Measurements from ENCODE around the gene OCA2.
"Not testable (repeated sequence)": the region's sequence is repeated elsewhere in the genome, so short reads cannot be mapped to it uniquely, and the experiment has no call there.

OCA2 gene

DNA sequence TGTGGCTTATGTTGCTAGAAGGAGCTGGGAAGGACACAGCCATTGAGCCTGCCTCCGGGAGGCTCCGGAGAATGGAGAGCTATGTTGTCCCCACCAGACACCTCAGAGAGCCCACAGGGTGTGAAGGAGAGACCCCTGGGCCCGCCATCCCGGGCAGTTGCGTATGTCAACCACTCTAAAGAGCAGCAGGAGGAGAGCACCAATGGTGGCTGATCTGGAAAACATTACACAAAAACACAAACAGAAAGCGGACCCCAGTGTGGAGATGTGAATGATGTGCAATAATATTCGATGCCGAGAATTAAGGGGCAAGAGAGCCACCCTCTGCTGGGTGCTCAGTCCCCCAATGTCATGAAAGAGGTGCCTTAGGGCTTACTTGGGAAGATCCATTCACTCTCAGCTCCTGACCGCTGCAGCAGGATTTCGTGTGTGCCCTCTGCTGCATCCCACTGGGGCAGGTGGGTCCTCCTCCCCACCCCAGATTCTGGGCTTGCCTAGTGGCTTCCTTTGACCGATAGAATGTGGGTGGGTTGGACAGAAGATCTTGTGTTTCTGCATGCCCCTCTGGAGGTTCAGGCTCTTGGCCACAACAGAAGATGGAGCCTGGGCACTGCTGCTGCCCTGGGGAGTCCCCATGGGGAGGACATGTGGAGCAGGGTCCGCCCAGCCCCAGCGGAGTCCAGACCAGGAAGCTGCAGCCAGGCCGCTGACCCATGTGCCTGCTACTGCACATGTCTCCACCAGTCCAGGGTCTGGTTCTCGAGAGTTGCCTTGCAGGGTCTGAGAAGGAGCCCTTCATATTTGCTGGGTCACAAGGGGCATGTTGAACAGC, 245.3 kb downstream of the OCA2 start:
- ATAC-seq (no peak), DNase-seq (ENCODE audit: low spot score in 2 of 2) (peak in 1 of 2 donors; percentile 34)
- Mint-ChIP-seq H3K36me3 (no peaks in the 10 kb centered on the region), H3K4me3 (no peak overlapping the region), H3K27ac (no peak overlapping the region), H3K4me1 (no peaks in the 10 kb centered on the region), H3K9me3 (peaks cover 20% of the 10 kb centered on the region)

GRCh38 chr15:27851858-27852210, 247.3 kb downstream of the OCA2 start:
- H3K4me3 Mint-ChIP-seq: no peak overlapping the region
- H3K36me3 Mint-ChIP-seq: no peaks in the 10 kb centered on the region
- H3K4me1 Mint-ChIP-seq: no peaks in the 10 kb centered on the region
- no peak overlapping the region for H3K27ac Mint-ChIP-seq
- DNase-seq (ENCODE audit: low spot score in 2 of 2) (peak in 1 of 2 donors; percentile 7), ATAC-seq (no peak)
- H3K9me3 Mint-ChIP-seq: peaks cover 11% of the 10 kb centered on the region

DNA sequence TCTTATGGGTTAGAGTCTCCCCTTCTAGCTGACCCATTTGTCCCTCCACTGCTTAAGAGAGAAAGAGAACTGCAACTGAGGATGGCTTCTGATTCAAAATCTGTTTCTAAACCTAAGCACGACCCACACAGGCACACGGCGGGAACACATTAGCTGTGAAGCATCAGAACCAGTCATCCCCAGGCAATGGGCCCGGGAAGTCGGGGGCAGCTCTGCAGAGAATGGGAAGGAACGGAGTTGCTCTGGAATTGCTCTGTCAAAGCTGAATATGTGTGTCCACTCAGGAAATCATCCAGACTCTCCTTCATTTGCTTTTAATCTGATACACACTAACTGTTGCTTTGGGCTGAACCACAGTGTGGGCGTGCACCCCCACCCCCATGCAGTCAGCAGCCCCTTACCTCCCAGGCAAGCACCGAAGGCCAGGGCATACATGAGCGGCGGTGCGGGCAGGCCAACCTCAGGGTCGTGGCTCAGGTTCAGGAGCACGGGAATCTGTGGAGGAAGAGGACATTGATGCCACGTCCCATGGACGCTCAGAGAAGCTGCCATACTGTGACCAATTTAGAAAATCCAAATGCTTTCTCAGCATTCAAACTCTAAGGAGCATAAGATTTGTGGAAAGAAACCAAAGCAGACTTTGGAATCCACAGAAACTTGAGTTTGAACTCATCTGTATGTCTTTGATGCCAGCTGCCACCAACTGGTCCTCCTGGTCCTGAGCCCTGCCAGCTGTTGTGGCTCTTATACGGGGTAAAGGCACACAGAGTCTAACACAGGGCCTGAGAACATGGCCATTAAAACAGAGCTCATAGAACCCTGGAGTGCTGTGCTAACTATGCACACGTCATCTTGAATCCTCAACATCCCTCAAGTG, 247.9 kb downstream of the OCA2 start:
- DNase-seq (ENCODE audit: low spot score in 2 of 2): peak in 1 of 2 donors; percentile 7
- H3K27ac Mint-ChIP-seq: no peak overlapping the region
- H3K4me3 Mint-ChIP-seq: no peak overlapping the region
- no peaks in the 10 kb centered on the region for H3K4me1 Mint-ChIP-seq
- H3K36me3 Mint-ChIP-seq: no peaks in the 10 kb centered on the region
- peaks cover 8% of the 10 kb centered on the region for H3K9me3 Mint-ChIP-seq
- ATAC-seq: no peak

DNA sequence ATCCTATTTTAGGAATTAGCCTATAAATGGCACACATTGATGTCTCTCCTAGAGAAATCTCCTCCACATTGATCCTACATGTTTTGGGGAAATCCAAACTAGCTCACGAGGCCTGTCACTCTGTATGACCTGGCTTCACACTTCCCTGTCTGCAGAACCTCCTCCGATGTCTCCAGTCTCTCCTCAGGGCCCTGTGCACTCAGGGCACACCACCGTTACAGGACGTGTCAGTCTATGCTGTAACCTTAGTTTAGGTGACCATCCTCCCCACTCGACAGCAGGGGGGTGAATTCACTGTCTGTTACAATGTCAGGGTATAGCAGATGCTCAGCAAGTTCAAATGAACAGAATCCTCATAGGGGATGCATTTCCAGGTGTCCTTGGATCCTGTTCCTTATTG, 249.1 kb downstream of the OCA2 start:
- ATAC-seq (no peak), DNase-seq (ENCODE audit: low spot score in 2 of 2) (no peak)
- H3K27ac Mint-ChIP-seq: no peak overlapping the region
- no peaks in the 10 kb centered on the region for H3K4me1 Mint-ChIP-seq
- peaks cover 3% of the 10 kb centered on the region for H3K9me3 Mint-ChIP-seq
- no peak overlapping the region for H3K4me3 Mint-ChIP-seq
- no peaks in the 10 kb centered on the region for H3K36me3 Mint-ChIP-seq

GRCh38 chr15:27848936-27849335, 250.2 kb downstream of the OCA2 start:
- DNase-seq (ENCODE audit: low spot score in 2 of 2): peak in 1 of 2 donors; percentile 6
- not testable (repeated sequence) for H3K27ac Mint-ChIP-seq, H3K4me3 Mint-ChIP-seq, H3K36me3 Mint-ChIP-seq, H3K4me1 Mint-ChIP-seq, ATAC-seq, H3K9me3 Mint-ChIP-seq

GRCh38 chr15:27847775-27848710, 251.1 kb downstream of the OCA2 start:
- no peaks in the 10 kb centered on the region for H3K4me1 Mint-ChIP-seq
- peaks cover 5% of the 10 kb centered on the region for H3K9me3 Mint-ChIP-seq
- ATAC-seq (no peak), DNase-seq (ENCODE audit: low spot score in 2 of 2) (peak in 1 of 2 donors; percentile 13)
- no peaks in the 10 kb centered on the region for H3K36me3 Mint-ChIP-seq
- H3K4me3 Mint-ChIP-seq: no peak overlapping the region
- H3K27ac Mint-ChIP-seq: no peak overlapping the region

DNA sequence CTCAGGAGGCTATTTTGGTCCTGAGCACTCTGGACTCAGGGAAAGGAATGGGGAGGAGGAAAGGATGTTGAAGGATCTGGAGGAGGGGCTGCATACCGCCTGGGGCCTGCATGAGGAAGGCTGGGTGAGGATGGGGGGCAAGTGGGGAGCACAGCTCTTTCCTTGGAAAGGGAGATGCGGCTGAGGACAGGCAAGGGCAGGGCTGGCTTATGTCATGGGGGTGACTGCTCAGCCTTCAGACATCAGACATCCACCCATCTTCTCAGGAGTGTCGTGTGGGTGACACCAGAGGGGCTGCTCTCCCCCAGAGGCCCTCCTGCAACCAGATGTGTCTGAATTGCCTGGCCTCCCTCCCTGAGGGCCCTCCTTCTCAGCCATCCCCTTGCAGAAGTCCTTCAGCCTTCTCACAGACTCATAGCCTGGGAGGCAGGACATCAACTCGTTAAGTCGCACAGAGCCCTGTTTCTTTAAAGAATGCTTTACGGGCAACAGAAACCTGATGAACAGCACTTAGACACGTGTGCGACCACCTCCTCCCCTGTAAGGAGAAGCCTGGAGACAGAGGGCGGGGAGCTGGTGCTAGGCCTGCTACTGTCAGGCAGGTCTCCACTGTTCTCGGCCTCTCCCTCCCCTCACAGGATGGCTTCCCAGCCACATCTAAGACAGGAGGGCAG, 252.3 kb downstream of the OCA2 start:
- ATAC-seq (no peak), DNase-seq (ENCODE audit: low spot score in 2 of 2) (peak in 1 of 2 donors; percentile 12)
- Mint-ChIP-seq H3K9me3 (peaks cover 5% of the 10 kb centered on the region), H3K27ac (no peak overlapping the region), H3K4me1 (no peaks in the 10 kb centered on the region), H3K4me3 (no peak overlapping the region), H3K36me3 (no peaks in the 10 kb centered on the region)

- Mint-ChIP-seq H3K36me3 (no peaks in the 10 kb centered on the region), H3K4me1 (no peaks in the 10 kb centered on the region), H3K4me3 (no peak overlapping the region), H3K27ac (no peak overlapping the region), H3K9me3 (peaks cover 5% of the 10 kb centered on the region)
- DNase-seq (ENCODE audit: low spot score in 2 of 2): peak in 1 of 2 donors; percentile 18
- no peak for ATAC-seq
Observed at GRCh38 chr15:27845535-27846369, 253.4 kb downstream of the OCA2 start.

GRCh38 chr15:27844018-27844666, 255.0 kb downstream of the OCA2 start:
- Mint-ChIP-seq H3K27ac (no peak overlapping the region), H3K4me3 (no peak overlapping the region), H3K36me3 (no peaks in the 10 kb centered on the region), H3K4me1 (no peaks in the 10 kb centered on the region), H3K9me3 (peaks cover 2% of the 10 kb centered on the region)
- ATAC-seq: no peak
- DNase-seq (ENCODE audit: low spot score in 2 of 2): no peak

GRCh38 chr15:27843146-27843545, 256.0 kb downstream of the OCA2 start:
- no peak overlapping the region for H3K27ac Mint-ChIP-seq
- no peak for DNase-seq (ENCODE audit: low spot score in 2 of 2)
- no peaks in the 10 kb centered on the region for H3K4me1 Mint-ChIP-seq
- peaks cover 6% of the 10 kb centered on the region for H3K9me3 Mint-ChIP-seq
- H3K36me3 Mint-ChIP-seq: no peaks in the 10 kb centered on the region
- no peak overlapping the region for H3K4me3 Mint-ChIP-seq
- ATAC-seq: no peak

DNA sequence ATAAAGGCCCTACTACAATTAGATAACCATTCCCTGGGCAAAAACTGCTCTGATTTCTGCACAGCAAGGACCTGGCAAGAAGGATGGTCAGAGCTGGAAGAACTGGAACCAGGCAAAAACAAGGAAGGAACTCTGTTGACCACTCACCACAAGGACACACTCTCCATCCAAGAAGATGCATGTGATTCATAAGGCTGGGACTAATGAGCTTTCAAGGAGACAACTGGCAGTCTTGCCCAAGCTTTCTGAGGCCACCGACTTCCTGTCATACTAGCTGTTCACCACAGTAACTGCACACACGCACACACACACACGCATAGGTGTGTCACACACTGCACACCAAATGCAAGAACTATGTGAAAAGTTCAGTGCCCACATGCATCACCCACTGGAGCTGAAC, 256.6 kb downstream of the OCA2 start:
- ATAC-seq (no peak), DNase-seq (ENCODE audit: low spot score in 2 of 2) (no peak)
- H3K4me1 Mint-ChIP-seq: no peaks in the 10 kb centered on the region
- peaks cover 6% of the 10 kb centered on the region for H3K9me3 Mint-ChIP-seq
- no peak overlapping the region for H3K4me3 Mint-ChIP-seq
- no peaks in the 10 kb centered on the region for H3K36me3 Mint-ChIP-seq
- no peak overlapping the region for H3K27ac Mint-ChIP-seq

DNA sequence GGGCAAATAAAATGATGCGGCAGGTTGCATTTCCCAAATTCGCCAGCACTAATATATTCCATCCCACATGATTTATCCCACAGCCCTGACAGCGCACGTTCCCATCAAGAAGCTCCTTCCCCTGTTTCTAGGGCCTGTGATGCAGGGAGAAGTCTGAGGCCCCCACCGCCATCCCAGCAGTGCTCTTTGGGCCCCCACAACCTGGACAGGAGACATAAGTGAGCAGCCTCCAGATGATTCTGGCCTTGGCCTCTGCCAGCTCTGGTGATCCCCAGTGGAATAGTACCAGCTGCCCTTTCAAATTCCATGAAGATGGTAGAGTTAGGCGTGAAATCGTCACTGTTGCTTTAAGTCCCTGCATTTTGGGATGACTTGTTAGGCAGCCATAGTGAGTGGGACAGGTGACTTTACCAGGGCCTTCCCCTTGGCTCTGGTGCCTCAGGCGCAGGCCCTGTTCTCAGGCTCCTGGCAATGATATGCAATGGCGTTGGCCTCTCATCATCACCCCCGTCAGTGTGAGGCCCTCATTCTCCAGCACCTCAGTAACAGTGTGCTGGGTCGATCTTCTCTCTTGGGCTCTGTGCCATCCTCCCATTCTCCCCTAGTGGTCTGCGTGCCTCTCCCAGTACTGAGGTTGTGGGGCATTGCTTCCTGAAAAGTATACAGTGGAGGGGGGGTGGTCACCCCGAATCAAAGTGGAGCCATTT, 263.7 kb downstream of the OCA2 start:
- Mint-ChIP-seq H3K36me3 (no peaks in the 10 kb centered on the region), H3K4me3 (no peak overlapping the region), H3K4me1 (no peaks in the 10 kb centered on the region), H3K27ac (no peak overlapping the region), H3K9me3 (peaks cover 18% of the 10 kb centered on the region)
- DNase-seq (ENCODE audit: low spot score in 2 of 2) (no peak), ATAC-seq (peak; percentile 13)

DNA sequence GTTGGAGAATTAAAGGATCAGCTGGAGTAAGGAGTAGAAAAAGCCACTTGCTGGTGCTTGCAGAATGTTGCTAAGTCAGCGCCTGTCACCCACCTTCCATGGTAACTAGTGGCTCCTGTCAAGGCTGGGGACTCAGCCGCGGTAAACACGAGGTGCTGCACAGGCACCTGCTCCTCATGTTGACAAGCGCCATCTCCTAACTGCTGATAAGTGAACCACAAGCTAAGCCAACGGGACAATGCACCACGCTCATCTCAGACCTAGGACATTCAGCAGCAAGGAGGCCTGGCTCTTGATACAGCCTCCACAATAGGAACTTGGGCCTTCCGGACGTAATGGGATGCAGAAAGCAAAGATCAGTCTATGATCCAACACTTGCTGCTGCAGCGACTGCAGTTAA, 264.4 kb downstream of the OCA2 start:
- DNase-seq (ENCODE audit: low spot score in 2 of 2) (no peak), ATAC-seq (no peak)
- Mint-ChIP-seq H3K27ac (no peak overlapping the region), H3K4me1 (no peaks in the 10 kb centered on the region), H3K36me3 (no peaks in the 10 kb centered on the region), H3K9me3 (peaks cover 18% of the 10 kb centered on the region), H3K4me3 (no peak overlapping the region)
